GM21825 (cell line): ENCODE data around the gene TMEM164.
"Not testable (repeated sequence)": the region's sequence is repeated elsewhere in the genome, so short reads cannot be mapped to it uniquely, and the experiment has no call there.

Source experiments
- ATAC-seq: cut with Tn5 transposase; IDR thresholded peaks from one replicate; pipeline ENCODE4 v1.9.1; 2021; ENCODE audit warnings: mild to moderate bottlenecking, moderate library complexity; ENCODE audit not compliant: unreplicated experiment

Gene TMEM164

DNA sequence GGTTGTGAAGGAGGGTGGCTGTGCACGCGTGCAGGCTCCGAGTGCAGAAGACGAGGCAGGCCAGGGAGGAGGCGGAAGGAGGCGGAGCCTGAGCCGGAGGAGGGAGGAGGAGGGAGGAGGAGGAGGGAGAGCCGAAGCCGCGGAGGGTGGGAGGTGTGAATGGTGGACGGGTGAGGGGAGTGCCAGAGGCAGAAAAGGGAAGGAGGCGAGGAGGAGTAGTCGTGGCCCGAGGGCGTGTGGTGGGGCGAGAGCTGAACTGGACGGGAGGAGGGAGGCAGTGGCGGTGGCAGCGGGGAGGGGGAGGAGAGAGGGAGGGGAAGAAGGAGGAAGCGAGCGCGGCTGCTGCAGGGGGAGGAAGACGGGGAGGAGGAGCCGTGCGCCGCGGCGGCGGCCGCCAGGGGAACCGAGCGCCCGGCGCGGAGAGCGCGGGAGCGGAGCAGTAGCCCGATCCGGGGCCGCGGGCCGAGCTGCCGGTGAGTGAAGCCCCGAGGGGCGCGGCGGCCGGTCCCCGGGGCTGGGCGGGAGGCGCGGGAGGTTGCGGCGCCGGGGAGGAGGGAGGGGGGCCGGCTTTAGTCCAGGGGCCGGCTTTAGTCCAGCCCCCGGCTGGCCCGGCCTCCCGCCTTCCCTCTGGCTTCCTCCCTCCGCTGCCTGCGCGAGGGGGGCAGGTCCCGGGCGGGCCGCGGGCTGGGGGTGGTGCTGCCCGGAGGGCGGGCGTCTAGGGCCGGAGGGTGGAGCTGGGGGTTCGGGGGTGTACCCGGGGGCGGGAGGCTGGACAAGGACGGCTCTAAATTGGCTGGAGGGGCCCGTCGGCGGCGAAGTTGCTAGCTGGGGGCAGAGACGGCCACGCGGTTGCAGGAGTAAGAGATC lies at the start of gene TMEM164:
Gene TMEM164, plus strand, starts transcription at position 815 of the 867 bp plus-strand sequence. CDS start 661 bp downstream, outside the sequence.
- peak; percentile 82 for ATAC-seq

DNA sequence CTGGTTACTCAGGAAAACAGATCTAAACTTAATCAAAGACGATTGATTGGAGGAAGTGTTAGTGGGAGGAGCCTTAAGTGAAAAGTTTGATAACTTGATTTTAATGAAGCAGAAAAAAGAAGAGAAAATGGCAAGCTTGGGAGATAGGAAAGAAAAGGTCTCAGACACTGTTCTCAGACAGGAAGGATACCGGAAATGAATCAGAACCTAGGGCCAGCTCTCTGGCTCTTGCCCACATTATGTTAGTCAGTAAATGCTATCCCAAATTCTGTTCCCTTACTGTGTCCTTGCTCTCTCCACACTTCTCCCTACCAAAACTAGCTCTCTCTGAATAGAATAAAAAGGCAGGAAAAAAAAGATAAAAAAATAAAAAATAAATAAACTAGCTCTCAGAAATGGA lies 48.6 kb upstream of the TMEM164 start:
- ATAC-seq: no peak

DNA sequence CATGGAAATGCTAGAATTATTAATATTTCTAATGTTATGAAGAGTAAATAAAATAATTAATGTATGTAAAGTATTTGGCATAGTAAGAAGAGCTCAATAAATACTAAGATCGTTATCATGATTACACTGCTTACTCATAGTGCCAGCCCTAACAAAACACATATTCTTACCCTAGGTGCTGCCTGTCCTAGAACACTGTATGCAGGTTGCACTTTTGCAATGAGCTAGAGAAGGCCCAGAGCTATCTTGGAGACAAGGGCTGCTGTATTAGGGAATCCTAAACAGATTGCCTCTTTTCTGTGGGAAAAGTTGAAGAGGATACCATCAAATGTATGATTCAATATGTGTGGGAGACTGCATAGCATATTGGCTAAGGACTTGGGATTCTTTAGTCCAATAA lies 48.0 kb upstream of the TMEM164 start:
- no peak for ATAC-seq

DNA sequence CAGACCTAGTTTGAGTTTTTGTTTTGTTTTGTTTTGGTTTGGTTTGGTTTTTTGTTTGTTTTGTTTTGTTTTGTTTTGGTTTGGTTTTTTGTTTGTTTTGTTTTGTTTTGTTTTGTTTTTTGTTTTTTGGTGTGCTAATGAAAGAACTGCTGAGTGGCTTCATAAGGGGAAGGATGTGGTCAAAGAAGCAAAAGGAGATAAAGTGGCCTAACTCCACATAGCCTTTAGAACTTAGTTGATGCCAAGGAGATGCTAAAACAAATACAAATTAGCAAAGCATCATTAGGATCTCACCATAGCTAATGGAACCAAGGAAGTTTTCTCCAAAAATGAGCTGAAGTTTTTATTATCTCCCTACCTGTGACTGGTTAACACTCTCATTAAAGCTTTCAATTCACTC lies 44.6 kb upstream of the TMEM164 start:
- ATAC-seq: no peak

DNA sequence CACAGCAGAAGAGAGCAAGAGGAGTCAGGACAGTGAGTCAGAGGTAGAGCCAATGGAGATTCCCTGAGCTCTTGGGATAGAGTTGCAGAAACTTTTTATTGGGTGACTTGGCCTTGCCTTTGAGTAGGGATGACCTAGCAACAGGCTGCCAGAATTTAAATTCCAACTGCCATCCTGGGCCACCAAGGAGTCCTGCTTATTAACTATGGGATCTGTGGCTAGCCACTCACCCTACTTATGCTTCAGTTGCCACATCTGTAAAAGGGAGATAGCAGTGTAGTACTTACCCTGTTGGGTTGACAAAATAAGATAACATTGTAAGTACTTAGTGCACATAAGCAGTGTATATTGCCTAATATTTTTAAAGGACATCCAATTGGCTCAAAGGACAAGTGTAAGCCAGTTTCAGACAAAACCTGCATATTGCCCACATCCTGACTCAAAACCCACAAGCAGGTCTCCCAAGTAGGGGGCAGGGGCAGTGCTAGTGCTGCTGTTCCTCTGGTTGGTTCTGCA lies 43.5 kb upstream of the TMEM164 start:
- ATAC-seq: no peak

DNA sequence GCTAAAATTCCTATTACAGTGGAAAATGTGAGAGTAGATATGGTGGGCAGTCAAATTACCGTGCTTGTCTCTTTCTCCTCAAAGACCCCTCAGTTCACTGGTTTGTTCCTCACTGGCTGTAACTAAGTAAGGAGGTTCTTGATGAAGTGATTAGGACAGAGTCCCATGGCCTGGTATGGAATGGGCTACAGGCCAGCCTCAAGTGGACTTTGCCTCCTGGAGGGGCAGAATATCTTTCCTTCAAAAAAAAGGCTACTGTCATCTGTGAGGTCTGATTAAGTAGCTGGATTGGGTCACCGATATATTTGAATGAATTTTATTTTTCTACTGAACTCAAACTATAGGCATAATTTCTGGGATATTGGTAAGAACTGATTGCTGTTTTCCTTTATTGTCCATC lies 38.5 kb upstream of the TMEM164 start:
- ATAC-seq: no peak

DNA sequence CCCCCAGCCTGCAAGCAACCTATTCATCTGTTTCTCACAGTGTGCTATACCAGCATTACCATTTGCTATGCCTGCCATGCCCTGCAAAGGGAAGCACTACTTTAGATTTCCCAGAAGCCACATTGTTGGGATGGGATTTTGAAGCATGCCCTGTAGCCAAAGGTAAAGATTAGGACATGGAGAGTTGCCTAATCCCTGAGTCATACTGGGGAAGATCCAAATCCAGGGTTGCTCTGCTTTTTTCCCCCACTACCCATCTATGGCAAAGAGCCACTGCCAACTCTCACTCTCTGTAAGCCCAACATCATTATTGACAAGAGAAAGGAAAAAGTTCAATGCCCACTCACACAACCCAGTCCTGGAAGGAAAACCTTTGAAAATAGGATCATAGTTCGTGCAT lies 36.7 kb upstream of the TMEM164 start:
- ATAC-seq: no peak

DNA sequence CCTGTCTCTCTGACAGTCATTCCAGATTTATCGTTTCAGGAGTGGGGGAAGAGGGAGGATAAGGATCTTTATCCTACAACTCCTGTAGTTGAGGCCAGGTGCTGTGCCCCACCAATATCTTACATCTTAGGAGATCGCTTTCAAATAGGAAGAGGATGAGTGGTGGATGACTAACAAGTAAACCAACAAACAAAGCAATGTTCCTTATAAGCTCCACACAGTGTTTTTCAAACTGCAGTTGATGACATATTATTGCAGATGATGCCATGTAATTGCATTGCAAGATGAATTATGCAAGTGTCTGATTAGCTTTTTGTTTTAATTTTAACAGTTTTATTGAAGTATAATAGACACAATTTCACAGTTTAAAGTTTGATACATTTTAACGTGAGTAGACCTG lies 35.8 kb upstream of the TMEM164 start:
- no peak for ATAC-seq

DNA sequence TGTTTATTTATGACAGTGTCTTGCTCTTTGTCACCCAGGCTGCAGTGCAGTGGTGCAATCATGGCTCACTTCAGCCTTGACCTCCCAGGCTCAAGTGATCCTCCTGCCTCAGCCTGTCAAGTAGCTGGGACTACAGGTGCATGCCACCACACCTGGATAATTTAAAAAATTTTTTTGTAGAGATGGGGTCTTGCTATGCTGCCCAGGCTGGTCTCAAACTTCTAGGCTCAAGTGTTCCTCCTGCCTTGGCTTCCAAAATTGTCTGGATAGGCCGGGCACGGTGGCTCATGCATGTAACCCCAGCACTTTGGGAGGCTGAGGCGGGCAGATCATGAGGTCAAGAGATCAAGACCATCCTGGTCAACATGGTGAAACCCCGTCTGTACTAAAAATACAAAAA lies 32.1 kb upstream of the TMEM164 start:
- ATAC-seq: not testable (repeated sequence)

DNA sequence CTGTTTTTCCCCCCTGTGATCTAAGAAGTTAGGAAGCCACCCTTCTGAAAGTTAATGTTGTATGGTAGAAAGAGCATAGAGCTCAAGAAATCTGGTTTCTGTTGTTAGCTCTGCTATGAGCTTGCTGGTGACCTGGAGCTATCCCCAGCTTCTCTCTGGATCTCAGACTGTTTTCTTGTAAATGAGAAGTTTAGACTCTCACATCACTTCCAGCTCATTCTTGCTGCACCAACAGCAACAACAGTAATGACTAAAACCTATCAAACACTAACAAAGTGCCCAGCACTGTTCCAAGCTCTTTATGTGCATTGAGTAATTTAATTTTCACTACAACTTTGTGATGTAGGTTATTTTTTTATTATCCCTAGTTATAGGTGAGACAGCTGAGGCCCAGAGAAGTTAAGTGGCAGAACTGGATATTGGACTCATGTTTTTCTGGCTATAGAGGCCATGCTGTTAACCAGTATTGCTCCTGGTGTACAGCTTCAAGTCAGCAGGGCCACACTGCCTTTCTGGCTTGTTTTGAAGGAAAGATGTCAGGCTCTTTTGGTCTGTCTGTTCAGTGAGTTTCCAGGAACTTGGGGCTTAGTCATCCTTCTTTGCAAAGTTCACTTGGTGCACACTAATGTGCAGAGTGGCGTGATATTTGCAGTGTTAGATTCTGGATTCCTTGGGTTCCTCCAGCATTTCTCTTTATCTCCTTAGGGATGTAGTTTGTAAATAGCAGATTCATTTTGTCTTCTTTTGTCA lies 27.8 kb upstream of the TMEM164 start:
- no peak for ATAC-seq

DNA sequence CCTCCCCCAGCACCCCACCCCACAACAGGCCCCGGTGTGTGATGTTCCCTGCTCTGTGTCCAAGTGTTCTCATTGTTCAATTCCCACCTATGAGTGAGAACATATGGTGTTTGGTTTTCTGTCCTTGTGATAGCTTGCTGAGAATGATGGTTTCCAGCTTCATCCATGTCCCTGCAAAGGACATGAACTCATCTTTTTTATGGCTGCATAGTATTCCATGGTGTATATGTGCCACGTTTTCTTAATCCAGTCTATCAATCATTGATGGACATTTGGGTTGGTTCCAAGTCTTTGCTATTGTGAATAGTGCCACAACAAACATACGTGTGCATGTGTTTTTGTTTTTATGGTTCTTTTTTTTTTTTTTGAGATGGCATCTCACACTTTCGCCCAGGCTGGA lies 17.7 kb upstream of the TMEM164 start:
- not testable (repeated sequence) for ATAC-seq

DNA sequence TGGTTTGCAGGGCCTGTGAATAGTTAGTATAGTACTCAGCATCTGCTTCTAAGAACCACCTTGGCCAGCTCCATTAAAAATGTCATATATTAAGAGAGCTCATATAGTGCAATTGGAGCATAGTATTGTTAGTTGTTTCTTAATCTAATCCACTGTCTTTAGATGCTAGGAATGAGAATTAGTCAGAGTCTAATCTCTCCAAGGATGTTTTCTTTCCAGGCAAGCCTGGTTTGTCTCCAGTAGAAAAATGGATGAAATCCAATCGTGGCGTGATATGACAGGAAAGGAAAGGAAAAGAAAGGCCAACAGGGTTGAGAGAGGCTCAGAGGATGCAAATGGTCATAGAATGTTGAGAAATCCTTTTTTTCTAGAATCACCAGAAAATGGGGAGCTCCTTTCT lies 15.0 kb upstream of the TMEM164 start:
- no peak for ATAC-seq

DNA sequence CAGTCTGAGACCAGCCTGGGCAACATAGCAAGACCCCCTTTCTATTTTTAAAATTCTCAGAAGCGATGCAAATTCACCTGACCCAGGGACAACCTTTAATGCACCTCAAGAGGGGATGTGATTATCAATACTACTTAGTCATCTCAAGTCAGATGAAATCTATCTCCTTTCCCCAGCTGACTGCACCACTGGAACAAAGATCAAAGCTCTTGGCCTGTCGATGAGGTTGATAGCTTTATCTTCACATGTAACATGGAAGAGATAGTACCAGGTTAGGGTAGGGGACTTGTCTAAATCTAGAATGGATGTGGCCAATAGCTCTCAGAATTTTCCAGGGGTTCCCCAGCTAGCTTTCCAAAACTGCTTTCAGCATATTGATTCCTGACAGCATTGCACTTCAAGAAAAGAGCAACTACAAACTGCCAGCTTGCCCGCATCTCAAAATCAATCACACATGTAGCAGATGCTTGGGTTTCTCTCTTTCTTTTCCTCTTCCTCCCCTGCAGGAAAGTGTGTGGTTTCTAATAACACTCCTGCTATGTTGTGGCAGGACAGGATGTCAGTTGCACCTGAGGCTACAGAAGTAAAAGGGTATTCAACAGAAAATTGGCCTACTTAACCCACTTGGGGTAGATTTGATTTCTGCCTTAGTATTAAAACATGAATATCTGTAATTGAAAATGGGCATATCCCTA lies 12.2 kb upstream of the TMEM164 start:
- peak; percentile 72 for ATAC-seq

DNA sequence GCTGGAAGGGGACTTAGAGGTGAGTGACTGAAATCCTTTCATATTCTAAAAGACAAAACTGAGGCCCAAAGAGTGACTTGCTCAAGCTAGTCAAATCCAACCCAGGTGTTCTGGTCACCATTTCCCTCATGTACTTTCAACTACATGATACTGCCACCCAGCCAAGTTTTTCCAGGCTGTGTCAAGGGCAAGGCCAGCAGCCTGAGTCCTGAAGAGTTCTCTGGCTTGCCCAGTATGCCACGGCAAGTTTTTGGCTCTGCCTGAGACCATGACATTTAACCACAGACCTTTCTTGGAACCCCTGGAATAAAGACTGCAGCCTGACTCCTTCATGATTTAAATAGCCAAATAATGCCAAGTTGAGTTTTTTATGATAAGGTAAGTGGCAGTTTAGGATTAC lies 10.7 kb upstream of the TMEM164 start:
- no peak for ATAC-seq

DNA sequence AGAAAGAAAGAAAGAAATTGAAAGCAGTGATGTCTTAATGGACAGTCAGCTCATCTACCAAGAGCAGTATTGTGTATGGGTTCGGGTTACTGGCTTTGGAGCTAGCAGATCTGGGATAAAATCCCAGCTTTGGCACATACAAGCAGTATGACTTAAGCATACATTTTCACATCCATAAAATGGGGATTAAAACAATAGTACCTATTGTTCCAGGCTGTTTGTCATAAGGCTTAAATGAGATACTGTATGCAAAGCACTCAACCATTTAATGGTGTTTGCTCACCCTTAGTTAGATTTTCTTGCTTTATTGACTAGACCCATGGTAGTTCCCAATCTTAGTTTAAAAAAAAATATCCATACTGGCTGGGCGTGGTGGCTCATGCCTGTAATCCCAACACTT lies 7.8 kb upstream of the TMEM164 start:
- ATAC-seq: no peak

DNA sequence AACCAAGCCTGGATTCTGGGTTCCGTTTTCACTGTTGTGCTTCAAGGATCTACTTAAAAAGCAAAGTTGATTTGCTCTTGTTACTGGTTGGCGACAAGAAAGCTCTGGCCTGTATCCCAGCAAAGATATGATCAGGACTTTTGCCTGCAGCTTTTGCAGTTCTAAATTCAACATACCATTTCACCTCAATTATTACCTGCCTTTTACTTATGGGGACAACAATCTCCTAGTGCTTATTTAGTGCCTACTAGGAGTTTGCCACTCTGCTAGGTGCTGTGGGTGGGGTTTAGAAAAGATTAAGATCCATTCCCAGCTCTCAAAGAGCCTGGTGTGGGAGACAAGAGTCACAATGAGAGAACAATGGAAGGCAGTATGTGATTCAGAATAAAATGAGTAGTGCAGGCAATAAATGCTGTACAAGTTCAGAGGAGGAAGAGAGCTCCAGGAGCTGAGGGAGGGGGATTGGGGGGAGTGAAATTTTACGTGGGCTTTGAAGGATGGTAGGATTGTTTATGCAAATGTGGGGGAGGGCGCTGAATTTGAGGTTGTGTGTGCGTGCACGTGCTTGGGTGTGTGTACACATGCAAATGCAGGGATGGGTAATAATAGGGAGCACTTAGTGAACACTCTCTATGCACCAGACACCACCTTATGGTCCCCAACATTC lies 5.0 kb upstream of the TMEM164 start:
- no peak for ATAC-seq

DNA sequence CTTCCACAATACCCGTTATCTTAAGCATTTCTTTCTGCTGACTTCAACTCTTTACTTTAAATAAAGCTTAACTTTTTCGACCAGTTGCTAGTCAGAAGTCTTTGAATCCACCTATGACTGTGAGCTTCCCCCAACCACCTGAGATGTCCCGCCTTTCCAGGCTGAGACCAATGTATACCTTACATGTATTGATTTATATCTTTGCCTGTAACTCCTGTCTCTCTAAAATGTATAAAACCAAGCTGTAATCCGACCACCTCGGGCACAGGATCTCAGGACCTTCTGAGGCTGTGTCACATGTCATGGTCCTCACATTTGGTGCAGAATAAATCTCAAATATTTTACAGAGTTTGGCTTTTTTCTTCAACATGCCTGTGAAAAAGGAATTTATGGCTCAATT lies 2.9 kb upstream of the TMEM164 start:
- no peak for ATAC-seq

DNA sequence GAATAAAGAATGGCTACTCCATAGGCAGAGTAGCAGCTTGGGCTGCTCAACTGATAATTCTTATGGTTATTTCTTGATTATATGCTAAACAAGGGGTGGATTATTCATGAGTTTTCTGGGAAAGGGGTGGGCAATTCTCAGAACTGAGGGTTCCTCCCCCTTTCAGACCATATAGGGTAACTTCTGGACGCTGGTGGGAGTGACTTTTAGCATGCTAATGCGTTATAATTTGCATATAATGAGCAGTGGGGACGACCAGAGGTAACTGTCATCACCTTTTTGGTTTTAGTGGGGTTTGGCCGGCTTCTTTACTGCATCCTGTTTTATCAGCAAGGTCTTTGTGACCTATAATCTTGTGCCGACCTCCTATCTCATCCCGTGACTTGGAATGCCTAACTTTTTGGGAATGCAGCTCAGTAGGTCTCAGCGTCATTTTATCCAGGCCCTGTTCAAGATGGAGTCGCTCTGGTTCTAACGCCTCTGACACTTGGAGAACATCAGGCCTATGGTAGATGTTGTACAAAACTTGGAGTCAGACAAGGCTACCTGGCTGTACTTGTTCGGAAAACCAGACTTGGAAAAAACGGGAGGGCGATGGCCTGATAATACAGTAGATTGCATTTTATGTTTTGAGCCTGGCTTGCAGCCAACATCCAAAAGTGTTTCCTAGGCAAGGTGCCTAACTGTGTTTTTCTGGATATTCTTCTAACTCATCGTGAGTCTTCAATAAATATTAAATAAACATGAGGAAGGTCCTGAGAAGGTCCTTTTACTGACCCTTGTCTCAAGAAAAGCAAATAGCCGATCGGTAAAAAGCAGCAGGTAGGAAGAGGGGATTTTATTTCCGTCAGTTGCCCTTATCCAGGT lies 1.8 kb upstream of the TMEM164 start:
- ATAC-seq: no peak

DNA sequence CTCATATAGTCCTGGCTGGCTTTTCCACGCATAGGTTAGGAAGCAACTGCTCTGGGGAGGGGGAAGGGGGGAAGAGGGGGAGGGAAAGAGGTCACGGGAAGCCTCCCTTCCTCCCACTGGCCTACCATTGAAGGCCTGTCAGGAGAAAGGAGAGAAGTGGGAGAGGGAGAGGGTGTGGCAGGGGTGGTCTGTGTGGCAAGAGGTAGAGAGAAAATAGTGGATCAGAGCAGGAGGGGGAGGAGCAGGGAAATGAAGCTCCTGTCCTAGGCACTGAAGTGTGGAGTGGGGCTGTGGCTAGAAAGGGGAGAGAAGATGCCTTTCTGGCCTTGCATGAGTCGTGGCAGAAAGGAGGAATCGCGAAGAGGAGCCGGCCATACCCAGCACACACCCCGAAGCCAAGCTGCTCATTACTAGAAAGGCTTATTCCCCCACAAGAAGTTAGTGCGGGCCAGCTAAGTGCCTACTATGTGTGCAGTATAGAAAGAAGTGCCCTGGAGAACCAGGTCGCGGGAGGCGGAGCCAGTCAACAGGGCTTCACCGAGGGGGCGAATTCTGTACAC lies 1.1 kb upstream of the TMEM164 start:
- ATAC-seq: no peak
